ENCODE data around the gene RTL10. TPM values are rescaled to one million over a fixed set of nuclear protein-coding genes. Genes with fewer than 3 reads are reported as not detected.

RTL10 gene
- total RNA-seq, 2 donors from 2014 or later = 20.6 to 22.2 TPM

GRCh38 chr22:19822301-19823117 is 32.2 kb downstream of the RTL10 start:
- no peak overlapping the region for H3K9ac ChIP-seq (ENCODE audit: extremely low read depth, low read length, poor library complexity, severe bottlenecking)
- peak; percentile 35 for DNase-seq
- H3K9me3 Mint-ChIP-seq = no peaks in the 10 kb centered on the region
- peaks cover 8% of the 10 kb centered on the region for H3K9me3 ChIP-seq (ENCODE audit: control insufficient read depth, low read length)
- no peaks in the 10 kb centered on the region for H3K36me3 ChIP-seq (ENCODE audit: control insufficient read depth, insufficient read depth, low read length)
- peaks cover 6% of the 10 kb centered on the region for H3K36me3 Mint-ChIP-seq (ENCODE audit: low read depth)
- H3K4me1 Mint-ChIP-seq = no peaks in the 10 kb centered on the region
- no peak overlapping the region for H3K4me3 ChIP-seq (ENCODE audit: low read length)
- no peak overlapping the region for H3K27ac ChIP-seq (ENCODE audit: low read depth, low read length)
- no peak overlapping the region for H3K27ac Mint-ChIP-seq
- TF ChIP-seq CTCF (conservative IDR thresholded peaks at IDR 0.05) = no peak
- H3K4me3 Mint-ChIP-seq = no peak overlapping the region
- no peaks in the 10 kb centered on the region for H3K27me3 ChIP-seq (ENCODE audit: control insufficient read depth, insufficient read depth, low read length, poor library complexity, severe bottlenecking)
- no peaks in the 10 kb centered on the region for H3K4me1 ChIP-seq (ENCODE audit: control insufficient read depth, insufficient read depth, low read length)
- H3K27me3 Mint-ChIP-seq (ENCODE audit: insufficient read depth) = no peaks in the 10 kb centered on the region
- WGBS, 2 experiments (ENCODE audit: insufficient coverage in 1 of 2, insufficient read length in 1 of 2) = 93 to 100% methylated on average over 5 to 18 of the region's 18 CpGs

- DNase-seq = peak; percentile 29
- no peaks in the 10 kb centered on the region for H3K9me3 Mint-ChIP-seq
- peaks cover 7% of the 10 kb centered on the region for H3K9me3 ChIP-seq (ENCODE audit: control insufficient read depth, low read length)
- no peak overlapping the region for H3K27ac ChIP-seq (ENCODE audit: low read depth, low read length)
- no peak overlapping the region for H3K9ac ChIP-seq (ENCODE audit: extremely low read depth, low read length, poor library complexity, severe bottlenecking)
- H3K27me3 Mint-ChIP-seq (ENCODE audit: insufficient read depth) = no peaks in the 10 kb centered on the region
- H3K36me3 Mint-ChIP-seq (ENCODE audit: low read depth) = peaks cover 3% of the 10 kb centered on the region
- no peak for TF ChIP-seq CTCF (conservative IDR thresholded peaks at IDR 0.05)
- H3K4me1 Mint-ChIP-seq = no peaks in the 10 kb centered on the region
- no peaks in the 10 kb centered on the region for H3K36me3 ChIP-seq (ENCODE audit: control insufficient read depth, insufficient read depth, low read length)
- H3K27ac Mint-ChIP-seq = no peak overlapping the region
- no peaks in the 10 kb centered on the region for H3K4me1 ChIP-seq (ENCODE audit: control insufficient read depth, insufficient read depth, low read length)
- H3K27me3 ChIP-seq (ENCODE audit: control insufficient read depth, insufficient read depth, low read length, poor library complexity, severe bottlenecking) = no peaks in the 10 kb centered on the region
- 92% methylated on average over 7 to 20 of the region's 20 CpGs for WGBS, 2 experiments (ENCODE audit: insufficient coverage in 1 of 2, insufficient read length in 1 of 2)
- H3K4me3 Mint-ChIP-seq = no peak overlapping the region
- no peak overlapping the region for H3K4me3 ChIP-seq (ENCODE audit: low read length)
Measured at GRCh38 chr22:19821523-19822300, 33.0 kb downstream of the RTL10 start.

- TF ChIP-seq CTCF (conservative IDR thresholded peaks at IDR 0.05) = peak; percentile 49
- Mint-ChIP-seq H3K9me3 (no peaks in the 10 kb centered on the region), H3K4me1 (no peaks in the 10 kb centered on the region), H3K27me3 (ENCODE audit: insufficient read depth) (no peaks in the 10 kb centered on the region), H3K36me3 (ENCODE audit: low read depth) (no peaks in the 10 kb centered on the region), H3K4me3 (no peak overlapping the region), H3K27ac (no peak overlapping the region)
- H3K4me3 ChIP-seq (ENCODE audit: low read length) = no peak overlapping the region
- no peaks in the 10 kb centered on the region for H3K36me3 ChIP-seq (ENCODE audit: control insufficient read depth, insufficient read depth, low read length)
- no peak overlapping the region for H3K27ac ChIP-seq (ENCODE audit: low read depth, low read length)
- no peaks in the 10 kb centered on the region for H3K27me3 ChIP-seq (ENCODE audit: control insufficient read depth, insufficient read depth, low read length, poor library complexity, severe bottlenecking)
- no peaks in the 10 kb centered on the region for H3K9me3 ChIP-seq (ENCODE audit: control insufficient read depth, low read length)
- no peak overlapping the region for H3K9ac ChIP-seq (ENCODE audit: extremely low read depth, low read length, poor library complexity, severe bottlenecking)
- peak; percentile 54 for DNase-seq
- H3K4me1 ChIP-seq (ENCODE audit: control insufficient read depth, insufficient read depth, low read length) = no peaks in the 10 kb centered on the region
- WGBS, 2 experiments (ENCODE audit: insufficient coverage in 1 of 2, insufficient read length in 1 of 2) = 94 to 96% methylated on average over 11 to 18 of the region's 18 CpGs
Measured at GRCh38 chr22:19820880-19821522, 33.7 kb downstream of the RTL10 start.
